Cortex of kidney (tissue), 1 donor: ENCODE data around the gene TMEM130.
A peak's percentile ranks its signal among the peaks of the same experiment; 100 is the strongest.

Experiments
- DNase-seq: peaks from one replicate; lab custom pipeline; 2025; lab: John Stamatoyannopoulos, UW

The TMEM130 gene, protein sequence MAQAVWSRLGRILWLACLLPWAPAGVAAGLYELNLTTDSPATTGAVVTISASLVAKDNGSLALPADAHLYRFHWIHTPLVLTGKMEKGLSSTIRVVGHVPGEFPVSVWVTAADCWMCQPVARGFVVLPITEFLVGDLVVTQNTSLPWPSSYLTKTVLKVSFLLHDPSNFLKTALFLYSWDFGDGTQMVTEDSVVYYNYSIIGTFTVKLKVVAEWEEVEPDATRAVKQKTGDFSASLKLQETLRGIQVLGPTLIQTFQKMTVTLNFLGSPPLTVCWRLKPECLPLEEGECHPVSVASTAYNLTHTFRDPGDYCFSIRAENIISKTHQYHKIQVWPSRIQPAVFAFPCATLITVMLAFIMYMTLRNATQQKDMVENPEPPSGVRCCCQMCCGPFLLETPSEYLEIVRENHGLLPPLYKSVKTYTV

DNA sequence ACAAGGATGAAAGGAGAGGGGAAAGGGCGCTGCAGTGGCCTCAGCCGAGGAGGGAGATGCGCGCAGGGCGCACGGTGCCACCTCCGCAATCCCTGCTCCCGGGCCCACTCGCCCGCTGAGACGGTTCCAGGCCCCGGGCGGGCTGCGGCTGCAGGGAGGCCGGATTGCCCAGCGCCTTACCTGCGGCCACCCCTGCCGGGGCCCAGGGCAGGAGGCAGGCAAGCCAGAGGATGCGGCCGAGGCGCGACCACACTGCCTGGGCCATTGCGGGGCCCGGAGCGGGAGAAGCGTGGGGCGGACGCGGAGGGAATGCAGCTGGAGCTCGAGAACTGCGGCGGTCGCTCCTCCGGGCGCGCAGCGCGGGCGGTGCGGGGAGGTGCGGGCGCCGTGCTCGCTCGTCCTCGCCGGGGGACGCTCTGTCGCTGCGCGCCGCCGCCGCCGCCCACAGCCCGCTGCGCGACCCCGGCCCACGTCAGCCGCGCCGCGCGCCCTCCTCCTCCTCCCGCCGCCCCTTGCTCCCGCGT, at the start of gene TMEM130:
TSS of gene TMEM130 (minus strand) at position 418 of the 524 bp plus-strand sequence. CDS start at position 265, 153 bp downstream.
- no peak for DNase-seq

DNA sequence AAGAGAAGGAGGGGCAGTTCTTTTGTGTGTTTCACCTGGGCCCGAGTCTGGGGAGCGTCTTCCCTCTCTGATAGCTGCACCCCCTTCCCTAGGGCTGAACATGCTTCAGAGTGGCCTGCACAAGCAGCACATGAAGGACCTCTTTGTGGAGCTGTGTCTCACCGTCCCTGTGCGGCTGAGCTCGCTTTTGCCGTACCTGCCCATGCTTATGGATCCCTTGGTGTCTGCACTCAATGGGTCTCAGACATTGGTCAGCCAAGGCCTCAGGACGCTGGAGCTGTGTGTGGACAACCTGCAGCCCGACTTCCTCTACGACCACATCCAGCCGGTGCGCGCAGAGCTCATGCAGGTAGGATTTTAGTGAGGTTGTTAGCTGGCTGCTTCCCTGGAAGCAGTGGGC, 47.5 kb upstream of the TMEM130 start:
- DNase-seq: no peak

DNA sequence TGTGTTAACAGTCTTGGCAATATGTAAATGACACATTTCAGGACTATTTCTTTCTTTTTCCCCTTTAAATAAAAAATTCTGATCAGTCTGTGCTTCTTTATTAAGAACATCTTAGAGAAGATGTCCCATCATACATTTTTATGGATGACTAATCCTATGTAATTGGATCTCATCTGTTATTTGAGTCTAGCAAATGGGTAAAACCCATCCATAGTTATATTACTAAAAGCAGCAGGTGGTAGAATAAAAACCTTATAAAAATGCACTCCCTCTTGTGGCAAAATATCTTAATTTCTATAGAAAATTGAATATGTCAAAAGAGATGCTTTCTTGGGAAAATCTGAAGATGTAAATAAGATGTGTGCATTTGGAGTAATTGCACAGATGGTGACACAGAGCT, 43.8 kb upstream of the TMEM130 start:
- DNase-seq: no peak

DNA sequence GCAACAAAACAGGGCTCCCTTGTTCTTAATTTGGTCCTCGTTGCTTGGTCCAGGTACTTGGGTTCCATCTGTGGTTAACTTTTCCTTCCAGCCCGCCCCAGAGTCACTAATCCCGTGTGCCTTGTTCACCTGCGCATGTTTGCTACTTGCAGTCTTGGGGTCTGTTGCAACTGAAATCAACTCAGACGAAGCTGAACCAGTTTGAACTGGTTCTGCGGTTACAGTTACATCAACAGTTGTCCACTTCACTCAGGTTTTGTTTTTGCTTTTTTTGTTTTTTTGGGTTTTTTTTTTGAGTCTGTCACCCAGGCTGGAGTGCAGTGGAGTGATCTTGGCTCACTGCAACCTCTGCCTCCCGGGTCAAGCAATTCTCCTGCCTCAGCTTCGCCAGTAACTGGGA, 43.2 kb upstream of the TMEM130 start:
- DNase-seq: no peak

DNA sequence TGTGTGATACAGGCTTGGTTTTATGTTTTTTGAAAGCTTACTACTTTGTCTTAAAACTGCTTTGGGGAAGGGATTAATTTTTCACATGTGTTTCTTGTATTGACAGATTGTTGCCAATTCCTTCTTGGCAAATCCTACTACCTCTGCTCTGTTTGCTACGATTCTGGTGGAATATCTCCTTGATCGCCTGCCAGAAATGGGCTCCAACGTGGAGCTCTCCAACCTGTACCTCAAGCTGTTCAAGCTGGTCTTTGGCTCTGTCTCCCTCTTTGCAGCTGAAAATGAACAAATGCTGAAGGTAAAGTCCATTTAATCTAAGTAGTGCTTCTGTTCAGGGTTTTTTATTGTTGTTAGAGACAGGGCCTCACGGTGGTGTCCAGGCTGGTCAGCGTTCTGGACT, 42.1 kb upstream of the TMEM130 start:
- DNase-seq: no peak

DNA sequence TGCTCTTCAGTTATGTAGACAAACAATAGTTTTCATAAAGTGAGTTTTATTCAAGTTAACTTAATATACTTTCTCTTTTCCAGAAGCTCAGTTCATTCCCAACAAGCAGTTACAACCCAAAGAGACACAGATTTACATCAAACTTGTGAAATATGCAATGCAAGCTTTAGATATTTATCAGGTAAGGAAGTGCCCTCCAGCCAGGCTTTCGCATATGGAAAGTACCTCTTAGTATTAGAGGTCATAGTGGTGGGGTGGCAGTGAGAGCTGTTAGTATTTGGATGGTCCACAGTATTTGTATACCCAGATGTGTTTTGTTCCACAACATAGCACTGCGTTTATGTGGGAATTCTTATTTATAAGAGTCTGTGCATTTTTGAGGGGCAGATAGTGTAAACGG, 40.6 kb upstream of the TMEM130 start:
- no peak for DNase-seq

DNA sequence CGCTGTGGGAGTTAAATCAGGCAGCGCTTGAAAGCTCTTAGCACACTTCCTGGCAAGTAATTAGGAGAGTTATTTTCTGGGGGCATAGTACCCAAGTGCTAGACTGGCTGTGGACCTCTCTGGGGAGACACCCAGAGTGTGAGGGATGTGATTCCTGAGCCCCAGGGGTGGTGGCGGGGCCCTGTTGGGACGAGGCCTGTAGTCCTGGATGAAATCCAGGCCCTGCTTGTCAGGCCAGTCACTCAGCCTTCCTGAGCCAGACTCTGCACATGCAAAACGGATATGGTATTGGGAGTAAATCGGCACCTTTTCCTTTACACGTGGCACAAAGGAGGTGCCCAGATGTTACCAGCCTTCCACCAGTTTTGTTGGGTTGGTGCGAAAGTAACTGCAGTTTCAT, 39.7 kb upstream of the TMEM130 start:
- DNase-seq: no peak

DNA sequence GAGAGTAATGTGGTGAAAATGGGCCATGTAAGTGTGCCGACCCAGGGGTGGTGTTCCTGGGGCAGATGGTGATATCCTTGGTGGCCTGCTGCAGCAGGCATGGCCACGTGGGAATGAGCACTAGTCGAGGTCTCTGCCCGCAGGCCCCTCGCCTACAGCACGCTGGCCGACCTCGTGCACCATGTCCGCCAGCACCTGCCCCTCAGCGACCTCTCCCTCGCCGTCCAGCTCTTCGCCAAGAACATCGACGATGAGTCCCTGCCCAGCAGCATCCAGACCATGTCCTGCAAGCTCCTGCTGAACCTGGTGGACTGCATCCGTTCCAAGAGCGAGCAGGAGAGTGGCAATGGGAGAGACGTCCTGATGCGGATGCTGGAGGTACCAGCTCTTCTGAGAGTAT, 38.8 kb upstream of the TMEM130 start:
- DNase-seq: no peak

DNA sequence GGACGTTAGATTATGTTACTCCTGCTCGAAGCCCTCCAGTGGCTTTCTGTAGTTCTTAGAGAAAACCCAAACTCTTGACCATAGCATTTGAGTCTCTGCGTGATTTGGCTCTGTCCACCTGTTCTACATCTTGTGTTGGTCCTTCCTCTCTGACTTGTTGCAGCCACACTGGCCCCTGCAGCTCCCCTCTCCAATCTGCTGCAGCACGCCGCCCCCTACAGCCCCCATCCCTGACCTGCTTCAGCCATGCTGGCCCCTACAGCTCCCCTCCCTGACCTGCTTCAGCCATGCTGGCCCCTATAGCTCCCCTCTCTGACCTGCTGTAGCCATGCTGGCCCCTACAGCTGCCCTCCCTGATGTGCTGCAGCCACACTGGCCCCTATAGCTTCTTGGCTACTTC, 37.8 kb upstream of the TMEM130 start:
- no peak for DNase-seq

DNA sequence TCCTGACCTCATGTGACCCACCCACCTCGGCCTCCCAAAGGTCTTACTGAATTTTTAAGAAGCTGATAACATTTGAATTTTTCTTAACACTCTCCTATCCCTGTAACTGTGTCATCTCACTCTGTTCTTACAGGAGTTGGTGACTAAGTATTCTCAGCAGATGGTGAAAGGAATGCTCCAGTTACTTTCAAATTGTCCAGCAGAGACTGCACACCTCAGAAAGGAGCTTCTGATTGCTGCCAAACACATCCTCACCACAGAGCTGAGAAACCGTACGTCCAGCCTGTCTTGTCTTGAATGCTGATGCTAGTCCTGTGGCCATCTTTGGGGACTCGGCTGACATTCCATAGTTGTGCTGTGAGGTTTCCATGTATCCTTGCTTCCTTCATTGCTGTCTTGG, 33.4 kb upstream of the TMEM130 start:
- DNase-seq: no peak

DNA sequence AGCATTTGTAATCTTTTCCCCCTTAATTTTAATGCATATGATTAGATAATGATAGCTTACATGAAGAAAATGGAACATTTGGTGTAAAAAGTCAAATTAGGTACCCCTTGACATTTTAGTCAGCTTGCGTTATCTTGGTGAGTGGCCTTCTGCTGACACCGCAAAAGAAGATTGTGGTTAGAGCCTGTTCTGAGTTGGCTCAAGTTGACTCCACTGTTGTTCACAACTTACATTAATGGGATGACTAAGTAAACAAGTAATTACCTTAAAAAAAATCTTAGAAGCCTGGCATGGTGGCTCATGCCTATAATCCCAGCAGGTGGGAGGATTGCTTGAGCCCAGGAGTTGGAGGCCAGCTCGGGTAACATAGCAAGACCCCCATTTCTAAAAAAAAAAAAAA, 32.7 kb upstream of the TMEM130 start:
- no peak for DNase-seq

DNA sequence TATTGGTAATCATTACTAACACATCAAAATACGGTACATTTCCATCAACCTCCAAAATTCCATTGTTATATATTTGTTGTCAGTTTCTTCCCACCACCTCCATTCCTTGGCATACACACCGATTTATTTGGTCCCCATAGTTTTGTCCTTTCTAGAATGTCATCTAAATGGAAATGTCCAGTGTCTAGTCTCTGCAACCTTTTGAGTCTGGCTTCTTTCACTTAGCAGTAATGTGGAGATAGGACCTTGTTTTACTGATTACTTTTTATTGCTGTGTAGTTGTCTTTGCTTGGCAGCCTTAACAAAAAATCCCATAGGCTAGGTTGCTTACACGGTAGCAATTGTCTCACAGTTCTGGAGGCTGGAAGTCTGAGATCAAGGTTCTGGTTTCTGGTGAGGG, 31.0 kb upstream of the TMEM130 start:
- DNase-seq: no peak

DNA sequence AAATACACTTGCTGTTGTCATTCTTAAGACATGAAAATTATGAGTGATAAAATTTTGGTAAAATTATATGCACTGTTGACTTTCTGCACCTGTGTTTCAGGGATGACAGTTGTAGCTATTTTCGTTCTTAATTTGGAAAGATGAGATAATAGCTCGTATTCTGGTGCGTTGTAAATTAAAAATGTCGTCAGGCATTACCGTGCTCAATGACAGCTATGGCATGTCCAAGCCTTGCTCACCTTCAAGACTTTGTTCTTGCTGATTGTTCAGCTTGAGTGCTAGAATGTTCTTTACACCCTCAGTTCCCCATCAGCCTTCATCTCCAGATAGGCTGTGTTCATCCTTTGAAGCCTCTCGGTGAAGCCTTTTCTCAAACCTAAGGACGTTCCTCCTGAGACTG, 30.0 kb upstream of the TMEM130 start:
- no peak for DNase-seq

DNA sequence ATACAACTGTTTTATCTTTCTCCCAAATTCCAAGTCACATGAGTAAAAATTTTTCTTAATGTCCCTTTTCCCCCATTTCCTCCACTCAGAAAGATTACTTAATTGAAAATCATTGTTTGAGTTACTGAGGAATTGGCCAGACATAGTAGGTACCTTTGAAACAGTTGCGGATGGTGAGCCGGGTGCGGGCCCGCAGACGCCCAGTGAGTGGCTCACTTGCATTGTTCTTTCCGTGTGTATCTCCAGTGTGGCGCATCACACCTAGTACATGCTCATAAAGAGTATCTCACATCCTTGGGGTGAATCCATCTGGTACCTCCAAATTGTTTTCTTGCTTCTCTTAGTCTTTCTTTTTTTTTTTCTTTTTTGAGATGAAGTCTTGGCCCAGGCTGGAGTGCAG, 22.8 kb upstream of the TMEM130 start:
- no peak for DNase-seq

DNA sequence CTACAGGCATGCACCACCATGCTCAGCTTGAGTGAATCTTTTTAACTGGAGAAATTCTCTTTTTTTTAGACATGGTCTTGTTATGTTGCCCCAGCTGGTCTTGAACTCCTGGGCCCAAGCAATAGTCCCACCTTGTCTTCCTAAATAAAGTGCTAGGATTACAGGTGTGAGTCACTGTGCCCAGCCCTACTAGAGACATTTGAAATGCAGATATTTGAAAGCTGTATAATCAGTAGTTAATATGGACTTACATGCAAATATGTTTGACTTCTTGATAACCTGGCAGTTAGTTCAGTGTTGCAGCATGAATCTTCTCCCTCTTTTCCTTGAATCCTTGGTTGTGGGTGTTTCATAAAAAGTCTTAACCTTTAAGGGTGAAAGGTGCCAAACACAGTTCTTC, 17.2 kb upstream of the TMEM130 start:
- DNase-seq: no peak

DNA sequence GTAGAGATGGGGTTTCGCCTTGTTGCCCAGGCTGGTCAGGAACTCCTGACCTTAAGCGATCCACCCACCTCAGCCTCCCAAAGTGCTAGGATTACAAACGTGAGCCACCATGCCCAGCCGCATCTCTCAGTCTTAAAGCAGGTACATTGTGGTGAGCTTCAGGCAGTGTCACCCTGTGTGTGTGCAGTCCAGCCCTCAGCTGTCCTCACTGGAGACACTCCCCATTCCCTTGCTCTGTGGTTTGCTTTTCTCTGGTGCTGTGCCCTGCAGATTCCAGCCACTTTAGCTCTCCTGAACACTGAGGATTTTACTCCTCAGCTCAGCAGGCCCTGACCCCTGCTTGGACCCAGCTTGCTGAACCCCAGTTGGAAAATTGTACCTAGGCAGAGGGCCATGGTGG, 14.6 kb upstream of the TMEM130 start:
- DNase-seq: no peak

DNA sequence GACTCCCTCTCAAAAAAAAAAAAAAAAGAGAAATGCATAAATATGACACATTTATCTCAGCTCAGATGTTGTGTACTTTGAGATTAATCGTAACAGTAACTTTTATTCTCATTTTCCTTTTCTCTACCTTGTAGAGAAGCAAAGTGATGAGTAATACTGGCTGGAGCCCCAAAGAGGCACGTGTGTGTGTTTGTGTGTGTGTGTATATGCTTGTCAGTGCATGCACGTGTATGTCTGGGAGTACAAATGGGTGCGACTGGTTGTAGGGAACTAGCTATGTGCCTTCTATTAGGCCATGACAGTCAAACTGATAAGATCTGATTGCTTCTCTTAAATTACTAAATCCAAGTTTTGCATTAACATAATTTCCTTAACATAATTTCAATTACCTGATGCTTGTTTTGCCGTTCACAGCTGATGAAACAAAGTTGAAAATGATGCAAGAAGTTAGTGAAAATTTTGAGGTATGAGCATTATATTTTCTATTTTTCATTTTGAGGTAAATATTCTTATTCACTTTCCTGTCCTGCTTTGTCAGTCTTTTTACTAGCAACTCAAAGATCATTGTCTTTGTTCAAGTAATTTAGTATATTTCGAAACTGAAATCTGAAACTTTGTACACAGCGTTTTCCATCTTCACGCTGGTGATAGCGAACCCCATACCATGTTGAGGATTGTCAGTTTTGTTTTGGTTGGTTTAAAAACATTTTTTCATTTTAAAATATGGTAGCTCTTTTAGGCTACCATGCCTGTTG, 11.9 kb upstream of the TMEM130 start:
- DNase-seq: no peak

DNA sequence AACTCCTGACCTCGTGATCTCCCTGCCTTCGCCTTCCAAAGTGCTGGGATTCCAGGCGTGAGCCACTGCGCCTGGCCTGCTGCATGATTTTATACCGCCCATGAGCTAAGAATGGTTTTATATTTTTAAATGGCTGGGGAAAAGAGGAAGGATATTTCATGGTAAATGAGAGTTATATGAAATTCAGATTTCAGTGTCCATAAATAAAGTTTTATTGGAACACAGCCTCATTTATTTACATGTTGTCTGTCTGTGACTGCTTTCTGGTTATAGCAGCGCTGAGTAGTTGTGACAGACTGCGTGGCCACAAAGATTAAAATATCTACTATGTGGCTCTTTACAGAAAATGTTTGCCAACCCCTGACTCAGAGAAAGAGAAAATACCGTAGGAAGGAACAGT, 10.7 kb upstream of the TMEM130 start:
- no peak for DNase-seq

DNA sequence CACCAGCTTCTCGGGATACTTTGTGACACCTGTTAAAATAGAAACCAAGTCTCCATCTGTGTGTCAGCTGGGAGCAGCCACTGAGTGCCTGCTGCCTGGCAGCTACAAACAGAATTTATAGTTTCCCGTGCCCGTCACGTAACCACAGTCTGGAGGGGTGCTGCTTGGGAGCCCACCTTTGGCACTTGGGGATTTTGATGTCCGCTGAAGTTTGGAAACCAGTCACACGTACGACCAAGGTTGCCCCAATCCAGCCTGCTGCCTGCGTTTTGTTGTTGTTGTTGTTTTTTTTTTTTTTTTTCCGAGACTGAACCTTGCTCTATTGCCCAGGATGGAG, 10.1 kb upstream of the TMEM130 start:
- DNase-seq: no peak

DNA sequence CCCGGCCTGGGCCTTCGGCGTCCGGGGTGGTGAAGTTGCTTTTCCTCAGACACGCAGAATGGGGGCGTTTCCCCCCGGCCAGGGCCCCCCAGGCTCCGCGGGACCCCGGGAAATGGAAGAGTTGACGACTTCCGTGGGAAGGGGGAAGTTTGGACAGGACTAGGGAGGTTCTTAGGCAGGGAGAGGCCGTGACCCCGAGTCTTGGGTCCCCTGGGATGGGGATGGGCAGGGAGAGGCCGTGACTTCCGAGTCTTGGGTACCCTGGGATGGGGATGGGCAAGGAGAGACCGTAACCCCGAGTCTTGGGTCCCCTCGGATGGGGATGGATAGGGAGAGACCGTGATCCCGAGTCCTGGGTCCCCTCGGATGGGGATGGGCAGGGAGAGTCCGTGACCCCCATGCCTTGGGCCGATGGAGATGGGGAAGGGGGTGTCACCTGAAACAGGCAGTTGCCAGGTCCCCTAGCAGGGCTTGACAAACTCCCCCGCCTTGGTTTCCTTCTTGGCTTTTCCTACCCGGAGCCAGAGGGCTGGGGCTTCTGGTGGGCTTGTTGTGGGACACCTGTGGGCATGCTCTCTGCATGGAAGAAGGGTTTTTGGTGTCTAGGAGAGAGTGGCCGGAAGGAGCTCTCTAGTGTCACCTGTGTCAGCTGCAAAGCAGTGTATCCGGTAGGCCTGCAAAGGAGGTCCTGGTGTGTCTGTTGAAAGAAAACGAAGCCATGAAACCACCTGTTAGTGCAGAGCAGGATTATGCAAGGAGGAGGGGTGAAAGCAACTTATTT, 9.6 kb upstream of the TMEM130 start:
- no peak for DNase-seq

DNA sequence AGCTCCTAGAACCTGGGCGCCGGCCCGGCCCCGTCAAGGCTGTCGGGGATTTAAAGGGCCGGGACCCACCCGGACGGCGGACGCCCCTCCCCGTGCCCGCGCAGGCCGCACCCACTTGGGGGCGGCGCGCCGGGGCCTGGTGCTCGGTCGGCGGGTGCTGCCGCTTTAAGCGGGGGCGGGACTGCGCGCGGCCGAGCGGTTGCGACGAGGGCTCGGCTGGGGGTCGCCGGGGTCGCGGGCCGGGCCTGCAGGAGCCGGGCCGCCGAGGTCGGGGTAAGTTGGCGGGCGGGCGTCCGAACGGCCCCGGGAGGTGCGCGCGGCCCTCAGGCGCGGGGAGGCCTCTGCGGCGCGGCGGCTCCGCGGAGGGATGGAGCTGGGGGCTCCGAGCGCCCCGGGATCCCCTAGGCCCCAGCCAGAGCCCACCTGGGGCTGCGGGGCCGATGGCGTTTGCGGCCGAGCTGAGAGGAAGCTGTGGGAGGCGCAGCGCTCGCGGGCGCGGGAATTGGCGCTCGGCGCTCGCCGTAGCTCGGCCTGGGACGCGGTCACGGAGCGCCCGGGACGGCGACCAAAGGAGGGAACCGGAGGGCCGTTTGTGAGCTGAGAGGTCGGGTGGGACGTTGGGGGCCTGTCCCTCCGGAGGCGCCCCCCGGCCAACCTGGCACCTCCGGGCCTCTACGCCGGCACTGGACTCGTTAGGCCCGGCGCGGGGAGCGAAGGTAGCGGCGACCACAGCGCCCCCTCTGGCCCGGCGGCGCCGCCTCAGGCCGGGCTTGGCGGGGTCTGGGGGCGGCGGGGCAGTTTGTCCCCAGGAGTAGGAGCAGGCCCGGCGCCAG, 8.8 kb upstream of the TMEM130 start, which contains the start of gene TRRAP:
TSS of gene TRRAP (plus strand) at position 168 of the 833 bp plus-strand sequence. CDS start 2,619 bp downstream, outside the sequence.
- DNase-seq: peak; percentile 34
